NCI-H1092 (cell line): ENCODE data around the gene SYT8.
"Not testable (repeated sequence)": the region's sequence is repeated elsewhere in the genome, so short reads cannot be mapped to it uniquely, and the experiment has no call there.

Experiments
- DNase-seq: peaks from one replicate; lab custom pipeline; 2025; lab: John Stamatoyannopoulos, UW

Gene SYT8, protein sequence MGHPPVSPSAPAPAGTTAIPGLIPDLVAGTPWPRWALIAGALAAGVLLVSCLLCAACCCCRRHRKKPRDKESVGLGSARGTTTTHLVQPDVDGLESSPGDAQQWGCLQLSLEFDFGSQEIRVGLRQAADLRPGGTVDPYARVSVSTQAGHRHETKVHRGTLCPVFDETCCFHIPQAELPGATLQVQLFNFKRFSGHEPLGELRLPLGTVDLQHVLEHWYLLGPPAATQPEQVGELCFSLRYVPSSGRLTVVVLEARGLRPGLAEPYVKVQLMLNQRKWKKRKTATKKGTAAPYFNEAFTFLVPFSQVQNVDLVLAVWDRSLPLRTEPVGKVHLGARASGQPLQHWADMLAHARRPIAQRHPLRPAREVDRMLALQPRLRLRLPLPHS

DNA sequence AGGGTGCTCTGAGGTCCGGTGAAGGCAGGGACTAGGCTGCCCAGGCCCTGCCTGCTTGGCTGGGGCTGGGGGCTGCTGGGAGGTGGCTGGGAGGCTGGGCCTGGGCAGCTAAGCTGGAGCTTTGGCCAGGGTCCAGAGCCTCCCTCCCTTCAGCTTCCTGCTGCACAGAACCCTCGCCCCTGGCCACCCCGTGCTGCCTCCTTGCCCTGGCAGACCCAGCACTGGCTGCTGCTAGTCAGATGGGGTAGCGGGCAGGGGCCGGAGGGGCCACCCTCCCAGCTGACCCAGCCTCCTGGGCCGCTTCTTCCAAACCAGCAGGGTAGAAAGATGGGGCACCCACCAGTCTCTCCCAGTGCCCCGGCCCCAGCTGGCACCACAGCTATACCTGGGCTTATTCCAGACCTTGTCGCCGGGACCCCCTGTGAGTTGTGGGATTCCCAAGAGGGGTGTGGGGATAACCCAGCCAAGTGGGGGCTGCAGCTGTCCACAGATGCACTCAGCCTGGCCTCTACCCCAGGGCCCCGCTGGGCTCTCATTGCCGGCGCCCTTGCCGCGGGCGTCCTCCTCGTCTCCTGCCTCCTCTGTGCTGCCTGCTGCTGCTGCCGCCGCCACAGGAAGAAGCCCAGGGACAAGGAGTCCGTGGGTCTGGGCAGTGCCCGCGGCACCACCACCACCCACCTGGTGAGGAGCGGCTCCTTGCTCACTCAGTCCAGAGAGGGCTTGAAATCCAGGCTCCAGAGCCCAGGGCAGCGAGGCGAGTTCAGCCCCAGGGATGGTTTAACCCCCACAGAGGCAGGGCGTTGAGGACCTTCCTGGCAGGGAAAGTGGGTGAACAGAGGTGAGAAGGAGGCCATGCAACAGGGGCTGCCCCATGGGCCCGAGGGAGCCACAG is at the start of gene SYT8:
TSS of gene SYT8 (plus strand) at position 212 of the 892 bp plus-strand sequence. CDS start at position 328, 116 bp downstream.
- DNase-seq: no peak

DNA sequence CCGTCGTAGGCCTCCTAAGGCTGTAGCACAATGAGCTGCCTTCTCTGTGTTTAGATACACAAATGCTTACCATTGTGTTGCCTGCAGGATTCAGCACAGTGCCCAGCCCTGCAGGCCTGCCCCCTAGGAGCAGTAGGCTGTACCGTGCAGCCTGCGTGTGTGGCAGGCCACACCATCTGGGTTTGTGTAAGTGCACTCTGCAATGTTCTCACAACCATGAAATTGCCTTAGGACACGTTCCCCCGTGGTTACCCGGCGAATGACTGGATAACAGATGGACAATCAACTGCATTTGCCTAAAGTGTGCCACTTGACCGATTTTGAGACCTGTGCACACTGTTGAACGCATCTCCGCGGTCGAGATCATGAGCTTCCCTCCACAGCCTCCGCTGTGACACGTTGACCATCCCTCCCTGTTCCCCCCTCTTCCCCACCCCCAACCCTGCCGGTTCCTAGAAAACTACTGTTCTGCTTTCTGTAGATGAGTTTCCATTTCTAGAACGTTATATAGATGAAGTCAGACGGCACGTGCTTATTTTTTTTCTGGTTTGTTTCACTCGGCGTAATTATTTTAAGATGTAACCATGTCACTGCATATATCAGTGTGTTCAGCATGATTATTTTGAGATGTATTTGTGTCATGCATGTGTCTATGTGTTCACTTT is 48.9 kb upstream of the SYT8 start:
- DNase-seq: no peak

DNA sequence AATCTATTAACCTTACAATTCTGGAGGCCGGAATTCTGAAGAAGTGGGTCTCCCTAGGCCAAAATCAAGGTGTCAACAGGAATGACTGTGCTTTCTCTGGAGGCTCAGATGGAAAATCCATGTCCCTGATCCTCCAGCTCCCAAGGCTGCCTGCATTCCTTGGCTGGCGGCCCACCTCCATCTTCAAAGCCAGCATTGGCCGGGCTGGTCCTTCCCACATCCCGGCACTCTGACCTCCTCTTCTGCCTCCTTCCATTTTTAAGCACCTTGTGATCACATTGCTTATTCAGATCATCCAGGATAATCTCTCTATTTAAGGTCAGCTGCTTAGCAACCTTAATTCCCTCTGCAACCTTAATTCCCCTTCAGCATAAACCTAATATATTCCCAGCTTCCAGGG is 48.3 kb upstream of the SYT8 start:
- DNase-seq: no peak

DNA sequence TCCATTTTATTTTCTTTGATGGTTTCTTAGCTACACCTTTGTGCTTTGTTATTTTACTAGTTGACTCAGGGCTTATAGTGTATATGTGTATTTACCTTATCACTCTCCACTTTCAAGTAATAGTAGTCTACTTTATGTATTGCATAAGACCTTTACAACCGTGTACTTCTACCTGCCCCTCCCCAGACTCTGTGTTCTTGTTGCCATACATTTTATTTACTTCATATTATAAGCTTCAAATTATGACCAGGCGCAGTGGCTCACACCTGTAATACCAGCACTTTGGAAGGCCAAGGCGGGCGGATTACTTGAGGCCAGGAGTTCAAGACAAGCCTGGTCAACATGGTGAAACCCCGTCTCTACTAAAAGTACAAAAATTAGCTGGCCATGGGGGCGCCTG is 42.9 kb upstream of the SYT8 start:
- DNase-seq: no peak

DNA sequence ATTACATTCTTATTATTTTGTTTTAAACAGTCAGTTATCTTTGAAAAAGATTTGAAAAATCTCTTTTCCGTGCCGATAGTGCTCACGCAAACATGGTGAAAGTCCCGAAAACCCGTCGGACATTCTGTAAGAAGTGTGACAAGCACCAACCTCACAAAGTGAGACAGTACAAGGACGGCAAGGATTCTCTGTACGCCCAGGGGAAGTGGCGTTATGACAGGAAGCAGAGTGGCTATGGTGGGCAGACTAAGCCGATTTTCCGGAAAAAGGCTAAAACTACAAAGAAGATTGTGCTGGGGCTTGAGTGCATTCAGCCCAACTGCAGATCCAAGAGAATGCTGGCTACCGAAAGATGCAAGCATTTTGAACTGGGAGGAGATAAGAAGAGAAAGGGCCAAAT is 42.3 kb upstream of the SYT8 start:
- DNase-seq: no peak

DNA sequence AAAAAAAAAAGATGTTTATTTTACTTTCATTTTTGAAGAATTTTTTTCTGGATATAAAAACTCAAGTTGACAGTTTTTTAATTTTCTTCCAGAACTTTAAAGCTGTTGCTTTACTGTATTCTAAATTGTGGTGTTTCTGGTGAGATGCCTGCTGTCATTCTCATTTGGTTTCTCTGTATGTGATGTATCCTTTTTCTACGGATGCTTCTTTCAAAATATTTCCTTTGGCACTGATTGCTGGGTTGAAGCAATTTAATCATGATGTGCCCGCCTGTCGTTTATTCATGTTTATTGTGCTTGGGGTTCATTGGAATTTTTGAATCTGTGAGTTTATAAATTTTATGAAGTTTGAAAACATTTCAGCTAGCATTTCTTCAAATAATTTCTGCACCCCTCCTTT is 41.7 kb upstream of the SYT8 start:
- DNase-seq: no peak

DNA sequence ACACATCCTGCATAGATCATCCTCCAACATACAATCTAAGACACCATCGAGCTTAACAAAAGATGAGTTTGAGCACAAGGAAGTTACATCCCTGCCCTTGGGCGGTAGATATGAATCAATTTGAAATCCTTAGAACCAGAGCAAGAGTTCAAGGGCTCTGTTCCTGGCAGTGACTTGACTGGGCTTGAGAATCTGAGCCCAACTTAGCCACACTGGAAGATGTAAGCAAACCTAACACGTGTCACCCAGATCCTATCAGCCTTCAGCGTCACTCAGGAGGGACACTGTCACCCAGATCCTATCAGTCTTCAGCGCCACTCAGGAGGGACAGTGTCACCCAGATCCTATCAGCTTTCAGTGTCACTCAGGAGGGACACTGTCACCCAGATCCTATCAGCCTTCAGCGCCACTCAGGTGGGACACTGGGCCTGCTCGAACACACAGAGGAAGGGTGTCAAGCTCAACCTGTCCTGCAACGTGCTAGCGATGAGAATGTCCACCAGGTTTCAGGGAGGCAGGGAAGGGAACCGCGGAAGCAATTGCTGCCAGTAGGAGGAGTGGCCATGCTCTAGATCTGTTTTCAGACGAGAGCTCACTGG is 38.3 kb upstream of the SYT8 start:
- no peak for DNase-seq

DNA sequence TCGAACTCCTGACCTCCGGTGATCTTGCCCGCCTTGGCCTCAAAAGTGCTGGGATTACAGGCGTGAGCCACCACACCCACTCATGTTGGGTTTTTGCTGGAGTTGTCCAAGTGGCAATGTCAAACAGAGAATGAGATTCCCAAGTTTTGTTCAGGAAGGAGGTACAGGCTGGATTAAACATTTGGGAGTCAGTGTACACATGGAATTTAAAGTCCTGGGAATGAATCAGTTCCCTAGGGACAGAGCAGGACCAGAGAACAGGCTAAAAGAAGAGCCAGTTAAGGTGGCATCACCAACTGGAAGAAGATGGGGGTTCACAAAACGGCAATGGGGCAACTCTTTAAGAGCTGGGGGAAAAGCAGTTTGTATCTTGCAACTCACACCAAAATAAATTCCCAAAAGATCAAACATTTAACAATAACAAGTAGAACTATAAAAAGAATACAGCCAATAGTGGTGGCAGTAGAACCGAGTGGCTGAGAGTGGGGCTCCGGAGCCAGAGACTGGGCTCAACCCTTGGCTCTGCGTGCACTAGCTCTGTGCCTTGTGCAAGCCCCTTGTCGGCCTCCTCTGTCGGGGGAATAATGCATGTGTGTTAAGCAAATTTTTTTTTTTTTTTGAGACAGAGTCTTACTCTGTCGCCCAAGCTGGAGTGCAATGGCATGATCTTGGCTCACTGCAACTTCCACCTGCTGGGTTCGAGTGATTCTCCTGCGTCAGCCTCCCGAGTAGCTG is 37.2 kb upstream of the SYT8 start:
- DNase-seq: no peak

DNA sequence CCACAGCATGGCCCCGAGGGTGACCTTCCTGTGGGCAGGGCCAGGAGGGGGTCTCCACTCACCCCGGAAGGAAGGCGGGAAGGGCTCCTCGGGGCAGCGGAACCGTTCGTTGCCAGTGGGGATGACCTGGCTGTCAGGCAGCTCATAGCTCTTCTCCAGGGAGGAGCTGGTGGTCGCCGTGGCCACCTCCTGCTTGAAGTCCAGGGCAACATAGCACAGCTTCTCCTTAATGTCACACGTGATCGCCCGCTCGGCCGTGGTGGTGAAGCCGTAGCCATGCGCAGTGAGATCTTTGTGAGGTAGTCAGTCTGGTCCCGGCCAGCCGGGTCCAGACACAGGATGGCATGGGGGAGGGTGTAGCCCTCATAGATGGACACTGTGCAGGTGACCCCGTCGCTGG is 31.5 kb upstream of the SYT8 start:
- no peak for DNase-seq

DNA sequence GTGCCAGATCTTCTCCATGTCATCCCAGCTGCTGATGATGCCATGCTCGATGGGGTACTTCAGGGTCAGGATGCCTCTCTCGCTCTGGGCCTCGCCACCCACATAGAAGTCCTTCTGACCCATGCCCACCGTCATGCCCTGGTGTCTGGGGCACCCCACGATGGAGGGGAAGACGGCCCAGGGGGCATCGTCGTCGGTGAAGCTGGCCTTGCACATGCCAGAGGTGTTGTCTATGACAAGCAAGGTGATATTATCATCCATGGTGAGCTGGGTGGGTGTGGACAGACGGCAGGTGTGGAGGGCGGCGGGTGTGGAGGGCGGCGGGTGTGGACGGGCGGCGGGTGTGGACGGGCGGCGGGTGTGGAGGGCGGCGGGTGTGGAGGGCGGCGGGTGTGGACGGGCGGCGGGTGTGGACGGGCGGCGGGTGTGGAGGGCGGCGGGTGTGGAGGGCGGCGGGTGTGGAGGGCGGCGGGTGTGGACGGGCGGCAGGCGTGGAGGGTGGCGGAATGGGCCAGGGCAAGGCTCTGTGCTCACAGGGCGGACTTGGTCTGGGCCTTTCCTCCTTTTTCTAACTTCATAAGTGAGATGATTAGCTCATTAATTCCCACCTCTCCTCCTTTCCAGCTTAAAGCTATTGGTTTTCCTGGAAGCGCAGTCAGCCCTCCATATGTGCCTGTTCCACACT is 30.8 kb upstream of the SYT8 start:
- not testable (repeated sequence) for DNase-seq

DNA sequence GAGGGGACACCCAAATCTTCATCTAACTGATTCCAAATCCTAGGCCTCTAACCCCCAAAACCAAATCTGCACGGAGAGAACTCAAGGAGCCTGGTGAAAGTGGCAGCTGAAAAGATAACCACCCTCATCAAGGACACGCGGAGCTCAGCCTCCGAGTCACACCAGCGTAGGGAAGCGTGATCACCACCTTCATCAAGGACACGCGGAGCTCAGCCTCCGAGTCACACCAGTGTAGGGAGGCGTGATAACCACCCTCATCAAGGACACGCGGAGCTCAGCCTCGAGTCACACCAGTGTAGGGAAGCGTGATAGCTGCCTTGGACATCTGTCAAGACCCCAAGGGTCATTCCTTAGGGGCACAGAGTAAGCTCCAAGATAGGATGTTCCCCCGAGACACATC is 29.3 kb upstream of the SYT8 start:
- no peak for DNase-seq

DNA sequence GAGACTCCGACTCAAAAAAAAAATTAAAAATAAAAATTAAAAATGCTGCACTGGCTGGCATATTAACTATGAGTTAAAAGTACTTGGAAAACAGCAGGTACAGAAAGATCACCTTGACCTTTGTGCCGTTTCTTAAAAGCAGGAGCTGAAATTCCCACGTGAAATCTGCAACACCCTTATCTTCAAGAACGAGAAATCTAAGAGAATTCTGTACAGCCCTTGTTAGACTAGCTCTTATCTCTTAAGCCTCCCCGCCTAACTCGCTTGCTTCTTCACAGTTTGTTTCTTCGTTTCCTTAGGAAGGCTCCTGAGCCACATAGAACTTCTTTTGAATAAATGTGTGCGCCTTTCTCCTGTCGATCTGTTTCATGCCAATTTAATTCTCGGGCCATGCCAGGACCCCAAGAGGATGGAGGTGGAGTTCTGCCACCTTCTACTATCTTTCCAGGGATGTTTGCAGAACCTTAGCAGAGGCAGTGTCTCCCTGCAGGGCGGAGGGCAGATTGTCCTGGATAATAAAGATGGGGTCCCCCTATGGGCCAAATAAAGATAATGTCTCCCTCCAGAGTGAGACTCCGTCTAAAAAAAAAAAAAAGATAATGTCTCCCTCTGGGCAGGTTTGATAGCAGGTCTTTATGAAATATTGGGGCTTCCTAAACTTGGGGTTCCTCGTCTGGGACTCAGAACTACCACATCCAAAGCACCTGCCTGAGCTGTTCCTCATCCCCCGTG is 27.4 kb upstream of the SYT8 start:
- DNase-seq: no peak

DNA sequence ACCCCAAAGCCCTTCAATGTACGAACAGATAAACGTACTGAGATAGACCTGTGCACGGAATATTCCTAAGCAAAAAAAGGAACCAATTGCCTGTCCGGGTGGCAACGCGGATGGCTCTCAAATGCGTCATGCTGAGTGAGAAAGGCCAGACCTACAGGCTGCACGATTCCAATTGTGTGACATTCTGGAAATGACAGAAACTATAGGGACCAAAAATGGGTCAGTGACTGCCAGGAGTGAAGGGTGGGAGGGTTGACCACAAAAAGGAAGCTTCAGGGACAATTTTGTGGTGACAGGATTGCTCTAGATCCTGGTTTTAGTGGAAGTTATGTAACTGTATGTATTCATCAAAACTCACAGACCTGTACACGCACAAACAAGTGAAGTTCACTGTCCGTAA is 24.0 kb upstream of the SYT8 start:
- DNase-seq: no peak

DNA sequence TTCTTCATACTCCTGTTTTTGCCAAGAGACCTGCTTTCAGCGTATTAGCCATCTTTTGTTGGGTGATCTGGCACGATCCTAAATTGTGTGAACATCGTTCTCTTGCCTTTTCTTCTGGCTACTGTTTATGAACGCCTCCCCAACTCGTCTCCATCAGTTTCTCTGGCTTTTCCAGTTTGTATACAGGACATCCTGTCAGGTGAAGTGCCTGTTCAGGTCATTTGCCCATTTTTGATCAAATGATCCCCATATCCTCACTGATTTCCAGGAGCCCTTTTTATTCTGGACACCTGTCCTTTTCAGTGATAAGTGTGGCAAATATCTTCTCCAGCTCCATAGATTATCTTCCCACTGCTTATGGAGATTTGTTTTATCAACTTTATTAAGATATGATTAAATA is 22.5 kb upstream of the SYT8 start:
- DNase-seq: no peak

DNA sequence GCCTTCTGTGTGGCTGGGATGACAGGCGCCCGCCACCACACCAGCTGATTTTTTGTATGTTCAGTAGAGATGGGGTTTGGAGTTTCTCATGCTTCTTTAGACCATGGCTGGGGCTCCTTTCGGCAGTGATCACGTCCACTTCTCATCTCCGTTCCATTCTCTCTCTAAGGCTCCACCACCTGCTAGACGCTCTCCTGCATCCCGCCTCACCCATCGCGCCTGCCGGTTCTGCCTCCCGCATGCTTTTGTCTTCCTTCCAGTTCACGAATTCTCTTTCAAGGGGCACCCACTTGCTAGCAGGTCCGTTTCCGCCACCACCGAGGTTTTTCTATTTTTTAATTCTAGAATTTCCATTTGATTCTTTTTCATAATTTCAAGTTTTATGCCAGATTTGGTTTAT is 22.0 kb upstream of the SYT8 start:
- DNase-seq: no peak

DNA sequence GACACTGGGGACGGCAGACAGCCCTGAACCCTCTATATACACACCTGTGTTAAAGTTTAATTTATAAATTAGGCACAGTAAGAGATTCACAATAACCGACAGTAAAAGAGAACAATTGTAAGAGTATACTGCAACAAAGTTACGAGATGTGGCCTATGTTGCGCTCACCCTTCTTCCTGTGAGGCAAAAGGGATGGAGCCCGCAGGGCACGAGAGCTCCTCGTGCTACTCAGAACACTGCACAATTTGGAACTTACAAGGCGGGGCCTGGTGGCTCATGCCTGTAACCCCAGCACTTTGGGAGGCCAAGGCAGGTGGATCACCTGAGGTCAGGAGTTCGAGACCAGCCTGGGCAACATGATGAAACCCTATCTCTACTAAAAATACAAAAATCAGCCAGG is 21.4 kb upstream of the SYT8 start:
- DNase-seq: not testable (repeated sequence)

DNA sequence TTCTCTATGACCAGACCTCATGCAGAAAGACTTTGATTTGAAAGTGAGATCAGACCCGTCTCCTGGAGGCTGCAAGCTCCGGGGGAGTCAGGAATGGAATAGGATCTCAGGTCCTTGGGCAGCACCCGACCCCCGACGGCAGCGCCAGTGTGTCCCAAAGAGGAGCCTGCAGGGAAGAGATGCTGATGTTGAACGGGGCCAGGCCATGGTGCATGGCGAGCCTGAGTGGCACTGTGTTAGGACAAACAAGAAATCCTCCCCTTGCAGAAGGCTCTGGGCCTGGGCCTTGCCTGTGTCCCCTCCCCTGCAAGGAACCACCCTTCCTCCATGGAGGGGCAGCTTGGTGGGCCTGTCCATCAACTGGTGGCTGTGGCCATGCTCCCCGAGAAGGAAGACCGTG is 20.1 kb upstream of the SYT8 start:
- DNase-seq: no peak

DNA sequence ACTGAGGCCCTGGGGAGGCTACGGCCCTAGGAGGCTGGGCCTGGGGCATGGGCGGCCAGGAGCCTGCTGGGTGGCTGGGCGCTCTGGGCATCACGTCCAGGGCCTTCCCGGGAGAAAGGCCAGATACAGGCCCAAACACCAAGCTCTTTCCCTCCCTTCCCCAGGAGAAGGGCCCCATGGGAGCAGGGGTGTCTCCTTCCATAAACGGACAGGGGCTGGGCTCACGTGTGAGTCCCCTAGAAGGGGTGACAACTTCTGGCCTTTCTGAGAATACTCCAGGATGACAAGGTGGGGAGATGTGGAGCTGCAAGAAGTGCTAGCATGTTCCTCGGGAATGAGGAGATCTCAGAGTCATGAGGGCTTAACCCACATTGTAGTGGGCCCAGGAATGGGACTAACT is 19.5 kb upstream of the SYT8 start:
- no peak for DNase-seq

DNA sequence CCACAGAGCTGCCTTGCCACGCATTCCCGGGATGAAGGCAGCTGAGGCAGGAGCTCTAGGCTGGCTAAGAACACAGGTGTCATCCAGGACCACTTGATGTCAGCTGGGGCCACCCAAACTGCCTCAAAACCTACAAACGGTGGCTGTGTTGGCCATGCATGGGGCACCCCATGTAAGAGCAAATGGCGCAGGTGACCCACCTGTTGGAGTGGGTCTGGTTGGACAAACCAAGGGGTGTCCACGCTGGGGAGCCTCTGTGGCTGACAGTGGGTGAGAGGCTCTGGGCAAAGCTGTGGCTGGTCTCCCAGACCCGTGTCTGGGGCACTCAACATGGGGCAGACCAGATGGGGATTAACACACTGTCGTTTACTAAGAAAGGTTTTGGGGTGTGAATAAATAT is 19.0 kb upstream of the SYT8 start:
- DNase-seq: no peak

DNA sequence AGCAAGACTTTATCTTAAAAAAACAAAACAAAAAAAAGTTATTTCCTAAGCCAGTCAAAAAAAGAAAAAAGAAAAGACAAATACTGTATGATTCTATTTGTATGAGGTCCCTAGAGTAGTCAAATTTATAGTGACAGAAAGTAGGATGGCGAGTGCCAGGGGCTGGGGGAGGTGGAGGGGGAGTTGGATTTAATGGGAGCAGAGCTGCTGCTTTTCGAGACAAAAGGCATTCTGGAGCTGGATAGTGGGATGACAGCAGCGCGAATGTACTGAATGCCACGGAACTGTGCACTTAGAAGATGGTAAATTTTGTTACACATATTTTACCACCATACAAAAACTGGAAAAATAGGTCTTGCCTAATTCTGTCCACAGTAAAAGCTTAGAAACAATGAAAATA is 17.8 kb upstream of the SYT8 start:
- DNase-seq: no peak
